ENCODE data around the gene SMAD5.

SMAD5 gene

GRCh38 chr5:136205941-136206340 lies 73.3 kb downstream of the SMAD5 start:
- in situ Hi-C loops (cut with HindIII; ENCODE audit: low pct_ligation_motif_present, low pct_unique_long_range_greater_than_20kb, low sequenced_read_pairs): no loop called here
- DNase-seq: no peak

GRCh38 chr5:136206361-136206760 lies 73.7 kb downstream of the SMAD5 start:
- in situ Hi-C loops (cut with HindIII; ENCODE audit: low pct_ligation_motif_present, low pct_unique_long_range_greater_than_20kb, low sequenced_read_pairs): no loop called here
- DNase-seq: no peak

GRCh38 chr5:136207631-136208030 lies 75.0 kb downstream of the SMAD5 start:
- in situ Hi-C loops (cut with HindIII; ENCODE audit: low pct_ligation_motif_present, low pct_unique_long_range_greater_than_20kb, low sequenced_read_pairs): no loop called here
- DNase-seq: no peak

- DNase-seq: no peak
- in situ Hi-C loops (cut with HindIII; ENCODE audit: low pct_ligation_motif_present, low pct_unique_long_range_greater_than_20kb, low sequenced_read_pairs): no loop called here
These were observed 76.3 kb downstream of the SMAD5 start for GRCh38 chr5:136208916-136209315.

GRCh38 chr5:136209346-136209910 lies 76.8 kb downstream of the SMAD5 start:
- DNase-seq: no peak
- in situ Hi-C loops (cut with HindIII; ENCODE audit: low pct_ligation_motif_present, low pct_unique_long_range_greater_than_20kb, low sequenced_read_pairs): no loop called here

GRCh38 chr5:136210259-136210658 lies 77.6 kb downstream of the SMAD5 start:
- in situ Hi-C loops (cut with HindIII; ENCODE audit: low pct_ligation_motif_present, low pct_unique_long_range_greater_than_20kb, low sequenced_read_pairs): no loop called here
- no peak for DNase-seq

GRCh38 chr5:136211282-136212040 lies 78.8 kb downstream of the SMAD5 start:
- in situ Hi-C loops (cut with HindIII; ENCODE audit: low pct_ligation_motif_present, low pct_unique_long_range_greater_than_20kb, low sequenced_read_pairs): no loop called here
- no peak for DNase-seq

- peak; percentile 31 for DNase-seq
- in situ Hi-C loops (cut with HindIII; ENCODE audit: low pct_ligation_motif_present, low pct_unique_long_range_greater_than_20kb, low sequenced_read_pairs): no loop called here
These were observed 79.6 kb downstream of the SMAD5 start for GRCh38 chr5:136212252-136212721.

GRCh38 chr5:136213919-136214493 lies 81.4 kb downstream of the SMAD5 start:
- no peak for DNase-seq
- in situ Hi-C loops (cut with HindIII; ENCODE audit: low pct_ligation_motif_present, low pct_unique_long_range_greater_than_20kb, low sequenced_read_pairs): no loop called here

GRCh38 chr5:136215812-136216211 lies 83.2 kb downstream of the SMAD5 start:
- no peak for DNase-seq
- in situ Hi-C loops (cut with HindIII; ENCODE audit: low pct_ligation_motif_present, low pct_unique_long_range_greater_than_20kb, low sequenced_read_pairs): no loop called here

GRCh38 chr5:136216230-136216629 lies 83.6 kb downstream of the SMAD5 start:
- no peak for DNase-seq
- in situ Hi-C loops (cut with HindIII; ENCODE audit: low pct_ligation_motif_present, low pct_unique_long_range_greater_than_20kb, low sequenced_read_pairs): no loop called here

- in situ Hi-C loops (cut with HindIII; ENCODE audit: low pct_ligation_motif_present, low pct_unique_long_range_greater_than_20kb, low sequenced_read_pairs): no loop called here
- no peak for DNase-seq
These were observed 88.7 kb downstream of the SMAD5 start for GRCh38 chr5:136221340-136221739.

GRCh38 chr5:136222580-136223235 lies 90.1 kb downstream of the SMAD5 start:
- no peak for DNase-seq
- in situ Hi-C loops (cut with HindIII; ENCODE audit: low pct_ligation_motif_present, low pct_unique_long_range_greater_than_20kb, low sequenced_read_pairs): no loop called here

- peak; percentile 7 for DNase-seq
- in situ Hi-C loops (cut with HindIII; ENCODE audit: low pct_ligation_motif_present, low pct_unique_long_range_greater_than_20kb, low sequenced_read_pairs): no loop called here
These were observed 93.2 kb downstream of the SMAD5 start for GRCh38 chr5:136225796-136226195.

- in situ Hi-C loops (cut with HindIII; ENCODE audit: low pct_ligation_motif_present, low pct_unique_long_range_greater_than_20kb, low sequenced_read_pairs): no loop called here
- peak; percentile 51 for DNase-seq
These were observed 93.8 kb downstream of the SMAD5 start for GRCh38 chr5:136226401-136226800.

- DNase-seq: no peak
- in situ Hi-C loops (cut with HindIII; ENCODE audit: low pct_ligation_motif_present, low pct_unique_long_range_greater_than_20kb, low sequenced_read_pairs): no loop called here
These were observed 95.6 kb downstream of the SMAD5 start for GRCh38 chr5:136228136-136228757.

GRCh38 chr5:136230176-136230575 lies 97.5 kb downstream of the SMAD5 start:
- in situ Hi-C loops (cut with HindIII; ENCODE audit: low pct_ligation_motif_present, low pct_unique_long_range_greater_than_20kb, low sequenced_read_pairs): no loop called here
- DNase-seq: no peak

- no peak for DNase-seq
- in situ Hi-C loops (cut with HindIII; ENCODE audit: low pct_ligation_motif_present, low pct_unique_long_range_greater_than_20kb, low sequenced_read_pairs): no loop called here
These were observed 99.7 kb downstream of the SMAD5 start for GRCh38 chr5:136232316-136232715.

Measured in ACHN (cell line).